Limb (tissue), 2 donors: Measurements from ENCODE around the gene PCDH19.

Experiments used
- DNase-seq, 2 donors: peaks; one replicate each; pipeline ENCODE4 v3.0.0-alpha.2; 2016; ENCODE audit errors: extremely low spot score in 2 of 2

The PCDH19 gene

GRCh38 chrX:100405424-100405823 is 4.6 kb downstream of the PCDH19 start:
- no peak for DNase-seq

- no peak for DNase-seq
These were observed 5.2 kb downstream of the PCDH19 start for GRCh38 chrX:100404851-100405250.

- DNase-seq = no peak
These were observed 14.3 kb downstream of the PCDH19 start for GRCh38 chrX:100395781-100396180.

GRCh38 chrX:100381619-100382018 is 28.5 kb downstream of the PCDH19 start:
- DNase-seq = no peak

- peak in 1 of 2 donors; percentile 9 for DNase-seq
These were observed 30.6 kb downstream of the PCDH19 start for GRCh38 chrX:100379388-100379986.

GRCh38 chrX:100377826-100378225 is 32.2 kb downstream of the PCDH19 start:
- DNase-seq = no peak

- DNase-seq = no peak
These were observed 33.5 kb downstream of the PCDH19 start for GRCh38 chrX:100376576-100376975.

- DNase-seq = no peak
These were observed 36.4 kb downstream of the PCDH19 start for GRCh38 chrX:100373673-100374072.

- DNase-seq = no peak
These were observed 41.9 kb downstream of the PCDH19 start for GRCh38 chrX:100368167-100368566.

GRCh38 chrX:100363896-100364295 is 46.2 kb downstream of the PCDH19 start:
- DNase-seq = no peak

- no peak for DNase-seq
These were observed 51.3 kb downstream of the PCDH19 start for GRCh38 chrX:100358766-100359165.

GRCh38 chrX:100356351-100356896 is 53.6 kb downstream of the PCDH19 start:
- no peak for DNase-seq

- no peak for DNase-seq
These were observed 54.4 kb downstream of the PCDH19 start for GRCh38 chrX:100355680-100356079.

GRCh38 chrX:100353326-100353725 is 56.7 kb downstream of the PCDH19 start:
- DNase-seq = no peak

- no peak for DNase-seq
These were observed 59.2 kb downstream of the PCDH19 start for GRCh38 chrX:100350704-100351489.

GRCh38 chrX:100349391-100349790 is 60.7 kb downstream of the PCDH19 start:
- DNase-seq = no peak

GRCh38 chrX:100341142-100341510 is 68.9 kb downstream of the PCDH19 start:
- no peak for DNase-seq

- no peak for DNase-seq
These were observed 69.5 kb downstream of the PCDH19 start for GRCh38 chrX:100340491-100341141.

GRCh38 chrX:100328351-100328750 is 81.7 kb downstream of the PCDH19 start:
- DNase-seq = no peak

- DNase-seq = no peak
These were observed 90.4 kb downstream of the PCDH19 start for GRCh38 chrX:100319716-100320115.

GRCh38 chrX:100316987-100317386 is 93.1 kb downstream of the PCDH19 start:
- DNase-seq = peak in 1 of 2 donors; percentile 3

- no peak for DNase-seq
These were observed 94.5 kb downstream of the PCDH19 start for GRCh38 chrX:100315566-100315965.
